Endothelial cell of hepatic sinusoid (primary cell): ENCODE results near the gene MTA3.

Experiments used
- in situ Hi-C: cut with HindIII; loops from 2 replicates; pipeline ENCODE4 v1.10.0; 2017; ENCODE audit warnings: low sequenced_read_pairs

MTA3 gene

DNA sequence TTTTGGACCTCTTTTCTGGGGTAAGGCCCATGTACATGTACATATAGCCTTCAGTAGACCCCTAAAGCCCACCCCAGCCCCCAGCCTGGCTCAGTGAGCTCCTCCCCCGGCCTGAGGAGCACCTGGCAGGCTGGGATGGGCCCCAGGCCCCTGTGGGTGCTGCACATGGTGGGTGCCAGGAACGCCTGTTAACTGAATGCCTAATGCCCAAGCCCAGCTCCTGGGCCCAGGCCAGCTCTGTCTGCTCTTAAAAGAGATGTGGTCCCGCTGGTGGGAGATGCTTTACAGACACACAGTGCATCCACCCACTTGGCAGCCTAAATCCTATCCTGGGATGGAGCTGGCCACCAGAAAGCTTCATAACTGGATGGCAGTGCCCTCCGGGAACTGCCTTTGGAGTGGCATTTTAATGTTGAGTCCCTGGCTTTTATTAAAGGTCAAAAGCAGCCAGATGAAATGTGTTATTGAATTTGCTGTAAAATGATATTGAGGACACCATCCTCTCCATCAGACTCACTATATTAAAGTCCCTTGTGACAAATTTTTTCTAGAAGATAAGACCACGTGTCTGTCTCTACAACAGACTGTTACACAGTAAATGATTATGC, 203.2 kb downstream of the MTA3 start:
- in situ Hi-C loops: no loop called here

DNA sequence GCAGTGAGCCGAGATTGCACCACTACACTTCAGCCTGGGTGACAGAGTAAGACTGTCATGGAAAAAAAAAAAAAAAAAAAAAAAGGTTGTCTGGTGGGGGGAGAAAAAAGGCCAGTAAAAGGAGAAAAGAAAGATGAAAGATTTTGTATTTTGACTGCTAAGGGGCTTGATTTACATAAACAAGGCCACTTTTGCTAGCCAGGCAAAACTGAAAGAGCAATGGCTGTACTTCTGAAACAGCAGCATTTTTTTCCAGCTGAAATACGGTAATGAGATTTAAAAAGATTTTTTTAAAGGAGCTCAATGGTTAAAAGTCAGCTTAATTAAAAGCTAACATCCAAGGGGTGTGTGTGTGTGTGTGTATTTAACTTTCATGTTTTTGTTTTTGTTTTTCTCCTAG, 206.8 kb downstream of the MTA3 start:
- in situ Hi-C loops: no loop called here

DNA sequence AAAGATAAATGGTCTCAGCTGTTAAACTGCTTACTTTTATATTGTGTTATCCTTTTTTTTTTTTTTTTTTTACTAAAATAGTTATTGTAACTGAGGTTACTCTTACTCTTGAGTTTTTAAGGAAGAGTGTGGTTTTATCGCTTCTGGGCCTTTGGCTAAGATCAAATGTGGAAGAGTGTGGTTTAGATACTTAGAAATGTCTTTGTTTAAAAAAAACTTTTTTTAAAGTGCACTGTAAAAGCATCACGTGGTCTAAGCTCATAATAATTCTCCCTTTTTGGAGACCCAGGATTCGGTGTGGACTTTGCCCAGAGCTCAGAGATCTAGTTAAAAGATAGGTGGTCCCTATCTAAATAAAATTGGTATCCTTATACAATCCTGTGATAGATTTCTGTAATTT, 207.4 kb downstream of the MTA3 start:
- in situ Hi-C loops: no loop called here

DNA sequence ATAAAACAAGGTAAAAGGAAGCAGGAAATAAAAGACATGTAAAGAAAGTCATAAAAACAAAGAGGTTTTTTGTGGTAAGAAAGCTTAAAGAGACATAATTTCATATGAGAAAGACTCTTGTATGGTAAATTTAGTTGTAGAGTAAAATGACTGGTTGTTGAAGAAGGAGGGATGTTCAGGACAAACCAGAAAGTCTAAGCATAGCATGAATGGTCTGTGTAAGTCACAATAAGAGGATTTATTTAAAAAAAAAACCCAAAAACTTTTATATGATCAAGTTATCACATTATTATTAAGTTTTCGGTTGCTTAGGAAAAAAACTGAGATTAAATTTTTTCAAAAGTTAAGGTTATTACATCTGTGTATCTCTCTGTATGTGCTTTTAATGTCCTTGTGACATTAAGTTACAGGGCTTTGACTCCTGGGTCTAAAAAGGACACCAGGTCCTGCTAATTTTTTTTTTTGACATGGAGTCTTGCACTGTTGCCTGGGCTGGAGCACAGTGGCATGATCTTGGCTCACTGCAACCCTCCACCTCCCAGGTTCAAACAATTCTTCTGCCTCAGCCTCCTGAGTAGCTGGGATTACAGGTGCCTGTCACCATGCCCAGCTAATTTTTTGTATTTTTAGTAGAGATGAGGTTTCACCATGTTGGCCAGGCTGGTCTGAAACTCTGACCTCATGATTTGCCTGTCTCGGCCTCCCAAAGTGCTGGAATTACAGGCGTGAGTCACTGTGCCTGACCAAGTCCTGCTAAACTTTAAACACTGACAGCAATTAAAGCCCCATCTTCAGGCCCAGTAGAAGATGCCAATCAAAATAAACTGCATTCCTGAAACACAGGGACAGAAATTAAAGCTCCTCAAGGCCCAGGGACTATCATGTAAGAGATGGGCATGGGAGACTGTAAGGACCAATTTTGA, 209.7 kb downstream of the MTA3 start:
- in situ Hi-C loops: no loop called here

DNA sequence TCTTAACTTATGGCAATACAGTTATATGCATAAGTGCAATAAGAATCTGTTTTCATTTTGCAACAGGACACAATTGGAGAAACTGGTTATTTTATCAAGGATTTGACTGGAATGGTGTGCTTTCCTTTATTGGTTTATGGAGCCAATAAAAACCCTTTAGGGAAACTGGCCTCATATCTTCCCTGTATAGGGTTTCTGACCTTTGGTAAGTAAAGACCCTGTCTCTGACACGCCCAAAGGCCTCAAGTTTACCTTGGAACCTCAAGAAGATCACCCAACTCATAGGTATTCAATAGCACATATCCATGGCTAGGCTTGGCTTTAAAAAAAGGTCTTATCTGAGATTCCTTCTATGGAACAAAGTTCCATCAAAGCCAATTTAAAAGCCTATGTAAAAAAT, 212.7 kb downstream of the MTA3 start:
- in situ Hi-C loops: no loop called here

DNA sequence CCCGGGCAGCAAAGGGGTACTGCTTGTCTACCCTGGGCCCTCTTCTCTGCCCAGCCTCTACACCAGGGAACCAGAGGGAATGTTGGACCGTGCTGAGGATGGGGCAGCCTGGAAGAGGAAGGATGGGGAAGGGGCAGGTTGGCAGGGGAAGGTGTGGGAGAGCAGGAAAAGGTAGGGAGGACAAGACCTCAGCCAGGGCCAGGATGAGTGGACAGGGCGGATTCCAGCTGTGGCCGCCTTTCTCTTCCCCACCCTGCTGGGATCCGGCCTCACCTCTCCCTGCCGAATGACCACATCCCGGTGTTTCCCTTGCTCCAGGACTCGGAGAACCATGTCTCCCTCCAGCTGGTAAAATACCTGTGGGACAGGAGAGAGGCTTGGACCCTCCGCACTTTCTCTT, 215.1 kb downstream of the MTA3 start:
- in situ Hi-C loops: no loop called here

DNA sequence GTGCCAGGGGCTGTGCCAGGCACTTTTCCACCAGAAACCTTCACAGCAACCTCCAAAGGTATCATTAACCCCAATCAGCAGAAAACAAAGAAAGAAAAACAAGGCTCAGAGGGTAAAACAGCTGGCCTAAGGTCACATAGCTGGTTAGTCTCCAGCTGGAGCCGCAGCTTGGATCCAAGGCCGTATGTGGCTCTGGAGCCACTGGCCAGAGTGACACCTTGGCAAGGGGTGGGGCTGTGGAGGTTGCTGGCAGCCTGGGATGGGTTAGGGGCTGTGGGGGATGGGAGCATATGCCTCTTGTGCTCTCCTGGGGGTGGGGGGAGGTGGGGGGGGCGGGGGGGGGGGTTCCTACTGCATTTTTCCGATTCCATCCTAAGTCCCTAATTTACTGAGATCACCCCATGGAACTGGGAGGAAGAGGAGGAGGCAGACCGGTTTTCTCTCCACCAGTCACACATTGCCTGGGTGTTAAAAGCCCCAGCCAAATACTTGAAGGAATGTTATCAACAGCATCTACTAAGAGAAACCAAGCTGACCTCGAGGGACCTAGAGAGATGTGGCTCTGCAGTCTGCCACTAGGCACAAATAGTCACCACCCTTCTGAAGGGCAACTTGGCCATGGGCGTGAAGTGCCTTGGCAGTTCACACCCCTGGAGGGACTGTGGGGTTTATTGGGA, 215.9 kb downstream of the MTA3 start:
- in situ Hi-C loops: no loop called here

DNA sequence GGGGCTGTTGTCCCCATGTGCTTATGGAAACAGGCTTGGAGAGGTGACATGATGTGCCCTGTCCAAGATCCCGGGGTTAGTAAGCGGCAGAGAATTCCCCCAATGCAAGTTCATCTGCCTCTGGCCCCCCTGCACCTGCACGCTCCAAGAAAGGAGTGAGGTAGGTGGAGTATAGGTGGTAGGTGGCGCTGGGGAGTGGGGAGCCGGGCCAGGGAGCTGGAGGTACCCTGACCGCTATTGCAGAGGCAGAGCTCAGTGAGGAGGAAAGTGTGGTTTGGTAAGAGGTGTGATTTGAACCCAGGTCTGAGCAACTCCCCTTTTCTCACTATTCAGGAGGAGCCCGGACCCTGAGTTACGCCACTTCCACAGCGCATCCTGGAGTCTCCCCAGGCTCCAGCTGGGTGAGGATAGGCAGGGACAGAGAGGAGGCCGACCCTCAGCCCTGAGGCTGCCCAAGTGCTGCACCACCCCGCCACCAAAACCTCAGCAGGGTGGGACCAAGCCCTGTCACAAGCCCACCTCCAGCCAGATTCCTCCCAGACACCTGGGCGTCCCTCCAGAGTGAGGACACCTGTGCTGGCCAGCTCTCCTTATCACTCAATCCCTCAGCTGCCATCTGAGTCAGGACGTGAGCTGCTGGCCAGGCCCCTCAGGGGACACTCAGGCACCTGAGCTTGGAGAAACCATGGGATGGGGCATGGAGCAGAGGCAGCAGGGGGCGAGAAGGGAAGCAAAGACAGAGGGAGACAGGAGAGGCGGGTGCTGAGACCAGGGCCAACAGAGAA, 218.3 kb downstream of the MTA3 start:
- in situ Hi-C loops: no loop called here

DNA sequence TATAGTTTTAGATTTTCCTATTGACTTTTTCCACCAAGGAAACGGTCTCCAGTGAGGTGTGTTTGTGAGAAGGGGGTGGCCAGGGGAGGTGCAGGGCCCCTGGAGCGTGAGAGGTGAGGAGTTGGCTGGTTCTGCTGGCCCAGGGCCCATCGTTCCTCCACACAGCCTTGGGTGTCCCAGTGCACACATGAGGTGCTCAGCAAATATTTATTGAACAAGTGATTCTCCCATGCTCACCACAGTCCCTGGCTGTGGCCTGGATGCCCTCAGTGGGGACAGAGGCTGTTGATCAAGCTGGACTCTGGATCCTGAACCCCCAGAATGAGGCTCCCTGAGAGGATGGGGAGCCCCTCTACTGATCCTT, 219.0 kb downstream of the MTA3 start:
- in situ Hi-C loops: no loop called here

DNA sequence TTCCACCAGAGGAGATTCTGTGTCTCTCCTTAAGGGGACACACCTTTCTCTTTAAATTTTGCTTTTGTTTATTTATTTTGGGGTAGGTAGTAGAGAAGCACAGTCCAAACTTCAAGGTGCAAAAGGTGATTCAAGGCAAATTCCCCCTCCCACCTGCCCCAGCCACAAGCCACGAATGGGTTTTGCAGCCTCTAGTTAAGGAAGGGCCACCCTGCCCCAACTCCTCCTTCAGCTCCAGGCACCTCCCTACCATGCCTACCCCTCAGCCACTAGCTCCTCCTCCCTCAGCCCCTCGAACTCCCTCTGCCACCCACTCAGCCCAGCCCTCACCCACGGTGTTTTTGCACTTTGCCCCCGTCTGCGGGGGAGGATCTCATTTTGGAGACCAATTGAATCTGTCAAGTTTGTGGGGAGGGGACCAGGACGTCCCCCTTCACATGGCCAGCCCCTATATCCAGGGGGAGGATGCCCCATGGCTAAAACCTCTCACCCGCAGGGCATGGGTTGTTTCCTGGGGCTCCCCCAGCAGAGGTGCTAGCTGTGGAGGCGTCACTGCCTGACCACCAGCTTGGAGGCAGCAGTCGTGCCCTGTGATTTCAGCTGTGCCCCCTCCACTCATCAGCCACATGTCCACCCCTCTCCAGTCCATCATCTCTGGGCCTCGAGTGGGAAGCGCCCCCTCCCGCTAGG, 219.5 kb downstream of the MTA3 start:
- in situ Hi-C loops: no loop called here

DNA sequence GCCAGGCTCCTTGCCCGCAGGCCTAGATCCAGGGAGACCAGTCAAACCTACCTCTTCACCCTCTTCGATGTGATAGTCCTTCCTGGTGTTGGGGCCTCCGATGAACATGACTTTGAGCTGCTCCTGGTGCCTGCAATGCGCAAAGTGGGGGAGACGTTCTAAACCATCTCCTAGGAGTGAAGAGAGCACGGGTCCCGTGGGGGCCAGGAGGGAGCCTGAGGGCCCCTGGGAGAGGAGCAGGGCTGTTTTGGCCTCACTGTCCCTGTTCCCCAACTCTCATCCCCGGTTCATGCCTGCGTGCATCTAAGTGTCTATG, 220.0 kb downstream of the MTA3 start:
- in situ Hi-C loops: no loop called here

DNA sequence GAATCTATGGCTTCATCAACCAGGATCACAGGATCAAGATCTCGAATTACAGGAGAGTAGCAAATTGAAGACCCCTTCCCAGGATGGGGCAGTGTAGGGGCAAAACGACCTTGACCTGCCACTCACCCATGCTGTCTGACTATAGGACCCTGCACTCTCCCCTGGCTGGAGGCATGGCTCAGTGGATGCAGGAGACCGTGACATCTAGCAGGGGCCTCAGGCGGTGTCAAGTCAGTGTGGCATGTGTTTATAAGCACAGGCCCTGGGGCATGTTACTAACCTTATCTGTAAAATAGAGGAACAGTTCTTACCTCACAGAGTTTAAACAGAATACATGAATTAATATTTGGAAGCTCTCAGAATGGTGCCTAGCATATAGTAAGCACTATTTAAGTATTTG, 220.4 kb downstream of the MTA3 start:
- in situ Hi-C loops: no loop called here

DNA sequence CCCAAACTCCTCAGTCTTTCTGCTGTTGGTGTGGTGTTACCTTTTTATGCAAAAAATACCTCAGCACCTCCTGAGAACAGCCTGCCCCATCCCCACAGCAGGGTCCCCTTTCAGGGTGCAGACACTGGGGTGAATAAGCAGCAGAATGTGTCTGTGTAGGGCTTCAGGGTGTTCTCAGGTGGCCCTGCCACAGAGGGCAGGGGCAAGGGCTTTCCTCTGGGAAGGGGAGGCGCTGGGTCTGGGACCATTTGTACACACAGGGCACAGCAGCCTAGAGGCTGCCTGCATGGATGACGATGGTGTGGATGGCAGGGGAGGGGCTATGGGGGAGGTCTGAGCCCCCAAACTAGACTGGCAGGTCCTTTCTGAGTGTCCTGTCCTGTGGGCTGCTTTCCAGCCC, 221.3 kb downstream of the MTA3 start:
- in situ Hi-C loops: no loop called here

DNA sequence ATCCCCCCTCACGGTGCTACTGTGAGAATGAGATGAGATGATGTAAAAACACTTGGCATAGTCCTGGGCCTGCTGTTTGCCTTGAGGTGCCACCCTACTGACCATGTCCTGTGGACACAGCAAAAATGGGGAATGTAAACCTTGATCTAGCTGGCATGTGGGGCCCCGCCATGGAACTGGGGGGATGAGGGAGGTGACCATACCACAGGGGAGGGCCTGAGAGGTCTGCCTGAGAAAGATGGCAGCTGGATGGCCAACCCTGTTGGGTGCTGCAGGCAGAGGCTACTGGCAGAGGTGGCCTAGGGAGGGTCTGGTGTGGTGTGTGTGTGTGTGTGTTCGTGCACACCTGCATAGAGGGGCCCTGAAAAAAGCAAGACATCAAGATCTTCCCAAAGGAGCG, 223.2 kb downstream of the MTA3 start:
- in situ Hi-C loops: no loop called here

DNA sequence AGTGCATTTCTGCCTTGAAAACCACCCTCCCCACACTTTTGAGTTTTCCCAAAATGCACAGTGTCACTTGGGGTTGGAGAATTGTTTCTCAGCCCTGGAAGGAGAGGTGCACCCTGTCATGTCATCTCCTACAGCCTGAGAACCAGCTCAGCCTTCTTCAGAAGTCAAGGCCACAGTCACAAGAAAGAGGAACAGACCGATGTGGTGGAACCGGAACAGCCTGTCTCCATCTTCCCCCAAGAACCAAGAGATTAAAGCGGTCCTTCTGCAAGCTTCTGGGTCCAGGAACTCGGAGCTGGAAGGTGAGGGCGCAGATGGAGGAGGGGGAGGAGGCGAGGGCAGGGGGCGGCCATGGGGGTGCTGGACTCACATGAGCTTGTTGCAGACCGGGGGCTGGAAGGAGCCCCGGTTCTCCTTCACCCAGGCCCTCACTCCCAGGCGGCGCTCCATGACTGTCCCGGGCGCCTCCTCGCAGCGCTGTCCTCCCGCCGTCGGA, 223.7 kb downstream of the MTA3 start:
- in situ Hi-C loops: no loop called here

DNA sequence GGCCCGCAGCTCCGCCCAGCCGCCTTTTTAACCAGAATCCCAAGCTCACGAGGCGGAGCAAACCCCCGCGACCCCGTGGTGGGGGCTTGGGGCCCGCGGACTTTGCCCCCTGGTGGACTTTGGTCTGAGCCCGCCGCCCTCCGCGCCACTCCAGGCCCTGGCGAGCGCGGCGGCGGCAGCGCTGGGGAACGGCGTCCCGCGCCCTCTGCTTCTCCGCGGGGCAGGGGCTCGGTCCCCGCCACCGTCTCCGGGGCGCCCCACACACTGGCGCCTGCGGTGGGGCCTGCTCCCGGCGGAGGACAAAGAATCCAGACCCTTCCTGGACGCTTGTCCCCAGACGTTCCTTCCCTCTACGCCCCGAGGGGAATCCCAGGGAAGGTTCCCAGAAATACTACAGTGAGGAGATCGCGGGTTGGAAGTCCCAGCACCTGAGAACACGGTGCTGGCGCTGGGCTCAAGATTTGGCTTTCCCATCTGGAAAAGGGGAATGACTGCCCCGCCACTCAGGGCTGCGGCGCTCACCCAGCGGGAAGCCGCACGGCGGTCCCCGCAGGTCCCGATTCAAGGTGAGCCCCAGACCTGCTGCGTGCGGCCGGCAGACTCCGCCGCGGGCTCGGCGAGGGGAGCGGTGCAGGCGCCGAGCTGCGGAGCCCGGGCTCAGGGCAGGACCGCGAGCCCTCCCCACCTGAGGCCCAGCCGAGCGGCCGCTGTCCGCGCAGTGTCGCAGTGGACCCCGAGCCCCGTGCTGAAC, 224.3 kb downstream of the MTA3 start, which contains the start of gene HAAO:
TSS of gene HAAO (minus strand) at position 1 of the 751 bp plus-strand sequence. CDS start 47 bp downstream, outside the sequence.
- in situ Hi-C loops: no loop called here

DNA sequence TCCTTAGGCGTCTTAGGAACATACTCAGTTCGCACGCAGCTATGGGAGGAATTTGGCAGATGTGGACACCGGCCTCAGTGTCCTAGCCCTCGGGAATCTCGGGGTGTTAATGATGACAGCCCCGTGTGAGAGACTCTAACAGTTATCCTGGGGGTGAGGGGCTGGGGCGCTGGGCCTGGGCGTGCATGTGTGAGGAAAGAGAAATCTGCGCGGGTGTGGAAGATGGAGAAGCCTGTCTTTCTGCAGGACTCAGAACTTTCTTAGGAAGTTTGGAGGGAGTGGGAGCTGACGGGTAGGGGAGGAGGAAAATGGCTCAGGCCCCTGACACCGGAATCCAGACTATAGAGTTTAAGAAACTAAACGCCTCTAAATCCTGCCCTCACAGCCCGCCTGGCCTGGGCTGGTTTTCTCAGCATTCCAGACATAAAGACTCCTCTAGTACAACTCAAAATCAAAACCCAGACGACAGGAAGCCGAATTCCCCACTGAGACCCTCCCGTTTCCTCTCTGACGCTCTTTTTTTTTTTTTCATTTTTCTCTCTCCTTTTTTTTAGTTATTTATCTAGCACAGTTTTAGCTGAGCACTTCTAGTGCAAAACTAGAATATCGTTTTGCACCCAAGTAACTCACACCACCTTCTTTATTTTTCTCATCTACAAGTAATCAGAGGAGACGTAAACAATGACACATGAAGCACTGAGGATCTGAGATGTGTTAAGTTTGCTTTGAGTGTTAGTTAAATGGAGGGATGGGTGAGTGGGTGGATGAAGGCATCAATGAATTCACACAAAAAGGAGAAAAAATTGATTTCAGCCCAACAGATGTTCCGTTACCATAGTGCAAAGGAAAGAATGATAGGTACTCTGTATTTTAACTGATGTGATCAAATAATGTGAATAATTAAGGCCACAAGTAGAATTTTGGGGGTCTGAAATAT, 225.2 kb downstream of the MTA3 start:
- in situ Hi-C loops: no loop called here

DNA sequence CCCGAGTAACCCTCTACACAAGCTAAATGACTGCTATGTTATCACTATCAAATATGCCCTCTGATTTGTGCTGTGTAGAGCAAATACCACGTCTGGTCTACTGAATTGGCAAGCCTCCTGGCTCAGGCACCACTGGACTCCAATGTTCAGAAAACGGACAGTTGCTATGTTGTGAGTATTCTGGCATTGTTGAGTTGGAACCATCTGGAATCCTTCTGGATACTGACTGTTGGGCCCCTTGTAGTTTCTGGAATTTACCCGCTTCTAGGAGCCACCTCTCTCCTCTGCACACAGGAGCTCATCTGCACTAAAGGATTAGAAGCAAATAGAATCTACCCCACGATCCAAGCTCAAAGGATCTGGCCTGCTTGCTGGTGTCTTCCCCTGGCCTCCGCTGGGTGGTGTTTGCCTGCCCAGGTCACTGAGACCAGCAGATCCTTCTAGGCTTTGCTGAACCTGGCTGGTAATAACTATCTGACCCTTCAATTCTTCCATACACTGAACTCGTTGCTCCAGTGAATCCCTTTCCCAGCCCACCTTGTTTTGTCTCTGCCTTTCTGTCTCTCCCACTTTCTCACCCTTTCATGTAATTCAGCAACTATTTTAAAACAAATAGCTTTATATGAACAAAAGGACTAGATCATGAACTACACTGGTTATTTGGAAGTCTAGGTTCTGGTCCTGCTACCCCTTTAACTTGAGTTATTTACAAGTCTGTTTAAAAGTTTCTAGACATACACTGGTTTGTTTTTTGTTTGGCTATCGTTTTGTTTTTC, 226.0 kb downstream of the MTA3 start:
- in situ Hi-C loops: no loop called here
